Keratinocyte (primary cell): Measurements from ENCODE around the gene DCLK2.

ENCODE experiments used
- EZH2 ChIP-seq: IDR thresholded peaks from one replicate; pipeline ENCODE4 v1.6.1; 2012; ENCODE audit warnings: inconsistent platforms, mild to moderate bottlenecking, low read length, moderate library complexity
- TF ChIP-seq, protein P1 (sequence below), 3 experiments: IDR thresholded peaks in 1 of 3; conservative IDR thresholded peaks in 1 of 3; optimal IDR thresholded peaks in 1 of 3; 2 replicates in 2 of 3; 3 replicates in 1 of 3; pipeline versions ENCODE3 to v1.5.1; 2011; ENCODE audit warnings: low read length in 3 of 3, mild to moderate bottlenecking in 3 of 3, moderate library complexity in 2 of 3, control low read depth in 1 of 3, inconsistent platforms in 1 of 3; ENCODE audit not compliant: insufficient read depth in 2 of 3; ENCODE audit errors: extremely low read depth in 1 of 3

DNA sequence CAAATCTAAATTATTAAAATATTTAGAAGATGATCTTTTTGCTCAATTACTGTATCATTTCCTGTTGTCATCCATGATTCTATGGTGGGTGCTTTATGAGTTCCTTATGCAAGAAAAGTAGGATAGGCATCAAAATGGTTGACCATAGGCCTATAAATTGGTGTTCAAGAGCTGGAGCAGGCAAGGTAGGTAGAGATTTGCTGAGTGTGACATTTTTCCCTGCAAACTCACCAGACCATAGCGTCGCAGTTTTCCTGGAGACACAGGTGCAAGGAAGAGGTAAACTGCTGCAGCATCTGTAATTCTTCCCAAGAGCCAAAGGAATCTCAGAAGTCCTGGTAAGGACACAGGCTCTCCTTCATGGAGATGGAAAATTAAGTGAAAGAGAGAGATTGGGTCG lies 33.7 kb upstream of the DCLK2 start:
- TF ChIP-seq, protein P1, sequence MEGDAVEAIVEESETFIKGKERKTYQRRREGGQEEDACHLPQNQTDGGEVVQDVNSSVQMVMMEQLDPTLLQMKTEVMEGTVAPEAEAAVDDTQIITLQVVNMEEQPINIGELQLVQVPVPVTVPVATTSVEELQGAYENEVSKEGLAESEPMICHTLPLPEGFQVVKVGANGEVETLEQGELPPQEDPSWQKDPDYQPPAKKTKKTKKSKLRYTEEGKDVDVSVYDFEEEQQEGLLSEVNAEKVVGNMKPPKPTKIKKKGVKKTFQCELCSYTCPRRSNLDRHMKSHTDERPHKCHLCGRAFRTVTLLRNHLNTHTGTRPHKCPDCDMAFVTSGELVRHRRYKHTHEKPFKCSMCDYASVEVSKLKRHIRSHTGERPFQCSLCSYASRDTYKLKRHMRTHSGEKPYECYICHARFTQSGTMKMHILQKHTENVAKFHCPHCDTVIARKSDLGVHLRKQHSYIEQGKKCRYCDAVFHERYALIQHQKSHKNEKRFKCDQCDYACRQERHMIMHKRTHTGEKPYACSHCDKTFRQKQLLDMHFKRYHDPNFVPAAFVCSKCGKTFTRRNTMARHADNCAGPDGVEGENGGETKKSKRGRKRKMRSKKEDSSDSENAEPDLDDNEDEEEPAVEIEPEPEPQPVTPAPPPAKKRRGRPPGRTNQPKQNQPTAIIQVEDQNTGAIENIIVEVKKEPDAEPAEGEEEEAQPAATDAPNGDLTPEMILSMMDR (optimal IDR thresholded peaks at IDR 0.05 in 1 of 3, IDR thresholded peaks at IDR 0.05 in 1 of 3, conservative IDR thresholded peaks at IDR 0.05 in 1 of 3; ENCODE audit: extremely low read depth in 1 of 3, insufficient read depth in 2 of 3, low read length in 3 of 3): no peak
- no peak for TF ChIP-seq EZH2
